SK-N-SH treated with all-trans-retinoic acid at 6 μM for 48 hours (cell line): Measurements from ENCODE around the gene VCPKMT.

Source experiments
- BACH2 ChIP-seq: fragments of 250-450 bp; sonication (Bioruptor Pico); IDR thresholded peaks from 2 replicates; pipeline ENCODE4 v1.9.0; 2021; ENCODE audit warnings: mild to moderate bottlenecking, borderline replicate concordance
- ESRRG ChIP-seq: fragments of 250-450 bp; sonication (Bioruptor Pico); IDR thresholded peaks from 2 replicates; pipeline ENCODE4 v1.6.1; 2021; ENCODE audit warnings: mild to moderate bottlenecking
- ISL1 ChIP-seq: fragments of 250-450 bp; sonication (Bioruptor Pico); IDR thresholded peaks from 2 replicates; pipeline ENCODE4 v2.1.2; 2022; ENCODE audit warnings: mild to moderate bottlenecking, moderate library complexity
- PATZ1 ChIP-seq: fragments of 250-450 bp; sonication (Bioruptor Pico); IDR thresholded peaks from 2 replicates; pipeline ENCODE4 v1.8.0; 2020; ENCODE audit warnings: mild to moderate bottlenecking, moderate library complexity, borderline replicate concordance
- PPARA ChIP-seq: fragments of 250-450 bp; sonication (Bioruptor Pico); IDR thresholded peaks from 2 replicates; pipeline ENCODE4 v1.5.0; 2020; ENCODE audit warnings: mild to moderate bottlenecking, borderline replicate concordance
- ZNF70 ChIP-seq: fragments of 450-650 bp; formaldehyde crosslinking; IDR thresholded peaks from 2 replicates; pipeline ENCODE4 v1.5.0; 2020; ENCODE audit warnings: mild to moderate bottlenecking, moderate library complexity
- TF ChIP-seq, protein P1 (sequence below): fragments of 250-450 bp; sonication (Bioruptor Pico); IDR thresholded peaks from 2 replicates; pipeline ENCODE4 v1.5.1; 2020; ENCODE audit warnings: low read depth, mild to moderate bottlenecking, moderate library complexity
- TF ChIP-seq, protein P2 (sequence below): fragments of 250-450 bp; sonication (Bioruptor Pico); IDR thresholded peaks from 2 replicates; pipeline ENCODE4 v1.5.0; 2020; ENCODE audit warnings: mild to moderate bottlenecking, moderate library complexity

DNA sequence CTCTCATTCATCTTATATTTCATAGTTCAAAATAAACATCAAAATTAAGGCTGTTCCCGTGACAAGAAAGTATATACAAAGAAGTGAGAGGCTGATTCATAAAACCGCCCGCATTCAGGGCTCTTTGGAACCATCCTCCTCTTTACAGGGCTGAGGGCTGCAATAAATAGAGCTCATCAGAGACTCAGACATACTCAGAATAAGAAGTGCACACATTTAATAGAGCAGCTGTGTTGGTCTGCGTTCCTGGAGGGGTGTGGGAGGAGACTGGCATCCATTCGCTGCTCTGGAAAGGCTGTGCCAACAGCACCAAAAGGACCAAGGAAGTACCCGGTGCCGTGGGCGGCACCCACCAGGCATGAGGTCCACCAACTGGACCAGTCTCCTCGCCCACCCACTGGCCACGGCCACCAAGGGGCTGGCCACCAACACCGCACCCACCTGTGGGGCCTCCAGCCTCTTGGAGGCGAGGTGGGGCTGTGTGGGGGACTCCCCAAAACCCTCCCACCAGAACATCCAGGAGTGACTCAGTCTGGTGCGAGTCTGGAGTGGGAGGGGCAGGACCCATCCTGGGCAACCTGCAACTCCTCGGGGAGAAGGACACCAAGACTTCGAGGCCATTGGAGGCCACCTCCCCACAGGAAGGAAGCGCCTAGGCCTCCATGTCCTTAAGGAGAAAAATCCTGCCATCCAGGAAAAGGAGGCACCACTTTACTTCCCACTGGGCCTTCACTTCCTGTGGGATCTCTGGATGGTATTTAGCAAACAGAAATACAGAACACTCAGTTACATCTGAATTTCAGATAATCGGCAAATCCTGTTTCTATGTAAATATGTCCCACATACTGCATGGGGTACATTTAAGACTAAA, 32.7 kb downstream of the VCPKMT start:
- TF ChIP-seq PPARA (no peak), PATZ1 (CRISPR knock-in tag) (no peak), ESRRG (CRISPR knock-in tag) (no peak), ISL1 (CRISPR knock-in tag) (no peak), ZNF70 (CRISPR knock-in tag) (no peak), BACH2 (CRISPR knock-in tag) (no peak)
- TF ChIP-seq, protein P1, sequence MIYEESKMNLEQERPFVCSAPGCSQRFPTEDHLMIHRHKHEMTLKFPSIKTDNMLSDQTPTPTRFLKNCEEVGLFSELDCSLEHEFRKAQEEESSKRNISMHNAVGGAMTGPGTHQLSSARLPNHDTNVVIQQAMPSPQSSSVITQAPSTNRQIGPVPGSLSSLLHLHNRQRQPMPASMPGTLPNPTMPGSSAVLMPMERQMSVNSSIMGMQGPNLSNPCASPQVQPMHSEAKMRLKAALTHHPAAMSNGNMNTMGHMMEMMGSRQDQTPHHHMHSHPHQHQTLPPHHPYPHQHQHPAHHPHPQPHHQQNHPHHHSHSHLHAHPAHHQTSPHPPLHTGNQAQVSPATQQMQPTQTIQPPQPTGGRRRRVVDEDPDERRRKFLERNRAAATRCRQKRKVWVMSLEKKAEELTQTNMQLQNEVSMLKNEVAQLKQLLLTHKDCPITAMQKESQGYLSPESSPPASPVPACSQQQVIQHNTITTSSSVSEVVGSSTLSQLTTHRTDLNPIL (CRISPR knock-in tag): no peak
- TF ChIP-seq, protein P2, sequence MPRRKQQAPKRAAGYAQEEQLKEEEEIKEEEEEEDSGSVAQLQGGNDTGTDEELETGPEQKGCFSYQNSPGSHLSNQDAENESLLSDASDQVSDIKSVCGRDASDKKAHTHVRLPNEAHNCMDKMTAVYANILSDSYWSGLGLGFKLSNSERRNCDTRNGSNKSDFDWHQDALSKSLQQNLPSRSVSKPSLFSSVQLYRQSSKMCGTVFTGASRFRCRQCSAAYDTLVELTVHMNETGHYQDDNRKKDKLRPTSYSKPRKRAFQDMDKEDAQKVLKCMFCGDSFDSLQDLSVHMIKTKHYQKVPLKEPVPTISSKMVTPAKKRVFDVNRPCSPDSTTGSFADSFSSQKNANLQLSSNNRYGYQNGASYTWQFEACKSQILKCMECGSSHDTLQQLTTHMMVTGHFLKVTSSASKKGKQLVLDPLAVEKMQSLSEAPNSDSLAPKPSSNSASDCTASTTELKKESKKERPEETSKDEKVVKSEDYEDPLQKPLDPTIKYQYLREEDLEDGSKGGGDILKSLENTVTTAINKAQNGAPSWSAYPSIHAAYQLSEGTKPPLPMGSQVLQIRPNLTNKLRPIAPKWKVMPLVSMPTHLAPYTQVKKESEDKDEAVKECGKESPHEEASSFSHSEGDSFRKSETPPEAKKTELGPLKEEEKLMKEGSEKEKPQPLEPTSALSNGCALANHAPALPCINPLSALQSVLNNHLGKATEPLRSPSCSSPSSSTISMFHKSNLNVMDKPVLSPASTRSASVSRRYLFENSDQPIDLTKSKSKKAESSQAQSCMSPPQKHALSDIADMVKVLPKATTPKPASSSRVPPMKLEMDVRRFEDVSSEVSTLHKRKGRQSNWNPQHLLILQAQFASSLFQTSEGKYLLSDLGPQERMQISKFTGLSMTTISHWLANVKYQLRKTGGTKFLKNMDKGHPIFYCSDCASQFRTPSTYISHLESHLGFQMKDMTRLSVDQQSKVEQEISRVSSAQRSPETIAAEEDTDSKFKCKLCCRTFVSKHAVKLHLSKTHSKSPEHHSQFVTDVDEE (CRISPR knock-in tag): no peak
